ENCODE measurements around the gene GBA2.

GBA2 gene

DNA sequence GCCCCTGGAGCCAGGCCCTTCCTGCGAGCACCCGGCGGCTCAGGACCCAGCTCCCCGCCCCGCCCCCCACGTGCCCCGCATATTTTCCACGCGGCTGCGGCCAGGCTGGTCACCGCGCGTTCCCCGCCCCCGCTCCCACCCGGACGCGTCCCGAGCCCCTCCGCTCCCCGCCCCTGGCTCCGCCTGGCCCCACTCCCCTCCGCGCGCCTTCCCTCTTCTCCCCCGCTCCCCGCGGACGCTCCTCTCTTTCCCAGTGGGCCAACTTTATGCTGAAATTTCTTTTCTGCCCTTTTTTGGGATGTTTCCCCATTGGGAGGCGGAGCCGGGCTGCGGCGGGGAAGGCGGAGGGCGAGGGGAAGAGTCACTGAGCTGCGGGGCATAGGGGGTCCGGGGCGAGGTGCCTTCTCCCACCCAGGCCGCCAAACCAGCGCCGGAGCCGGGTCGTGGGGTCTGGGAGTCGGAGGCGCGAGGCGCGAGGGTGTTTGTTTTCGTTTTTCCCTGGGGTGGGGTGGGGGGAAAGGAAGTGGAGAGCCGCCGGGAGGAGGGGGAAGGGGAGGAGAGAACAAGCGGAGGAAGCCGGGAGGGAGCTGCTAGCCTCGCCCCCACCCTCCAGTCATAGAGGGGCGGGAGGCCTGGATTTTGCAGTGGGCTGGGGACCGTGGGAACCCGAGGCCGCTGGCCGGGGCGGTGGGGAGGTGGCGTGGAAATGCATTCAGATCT, 58.3 kb downstream of the GBA2 start:
- peak in 10 of 14 donors; percentile 21 to 67 (median 40) for DNase-seq

DNA sequence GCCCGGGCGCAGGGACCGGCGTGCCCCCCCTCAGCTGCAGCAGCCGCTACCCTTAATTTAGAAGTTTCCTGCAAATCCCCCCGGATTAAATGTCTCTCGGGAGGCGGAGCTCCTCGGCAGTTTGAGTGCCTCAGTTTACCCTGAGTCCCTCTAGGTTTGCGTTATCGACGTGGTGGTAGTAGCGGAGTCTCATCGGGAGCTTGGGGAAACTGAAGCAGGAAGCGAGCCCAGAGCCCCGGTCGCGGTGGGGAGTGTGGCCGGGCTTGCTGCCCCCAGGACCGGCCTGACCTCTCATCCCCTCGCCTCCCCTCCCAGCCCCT, 58.8 kb downstream of the GBA2 start:
- DNase-seq: peak in 1 of 14 donors; percentile 37

DNA sequence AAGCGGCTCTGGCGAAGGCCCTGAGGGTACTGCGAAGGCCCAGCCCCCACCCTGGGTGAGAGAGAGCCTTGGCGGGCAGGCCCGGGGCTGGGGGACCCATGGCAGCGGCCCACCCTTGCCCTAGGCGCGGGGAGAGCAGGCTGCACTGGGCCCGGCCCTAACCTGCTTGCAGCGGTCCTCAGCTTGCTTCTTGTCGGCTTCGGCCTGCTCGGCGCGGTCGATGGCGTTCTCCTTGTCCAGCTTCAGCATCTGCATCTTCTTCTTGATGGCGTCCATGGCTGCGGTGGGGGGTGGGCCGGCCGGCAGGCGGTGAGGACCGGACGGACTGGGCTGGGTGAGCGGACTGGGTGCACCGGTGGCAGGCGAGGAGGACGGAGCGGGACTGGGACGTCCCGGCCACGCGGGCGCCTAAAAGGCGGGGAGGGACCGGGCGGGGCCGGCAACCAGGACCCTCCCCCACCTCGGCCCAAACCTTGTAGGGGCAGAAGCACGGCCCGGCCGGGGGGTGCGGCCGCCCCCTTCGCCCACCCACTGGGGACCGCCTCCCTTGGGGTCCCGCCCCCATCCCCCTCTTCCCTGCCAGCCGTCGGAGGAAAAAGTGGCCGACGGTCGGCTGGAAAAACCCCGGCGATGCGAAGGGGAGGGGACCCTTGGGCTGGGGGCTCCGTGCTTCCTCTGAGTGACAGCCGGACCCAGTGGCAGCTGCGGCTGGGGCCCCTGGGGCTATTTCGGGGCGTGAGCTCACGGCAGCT, 59.3 kb downstream of the GBA2 start, which contains the start of gene TPM2:
TPM2 (minus strand) TSS at position 384 of the 752 bp plus-strand sequence; CDS start at position 276, 108 bp downstream.
- DNase-seq: no peak

DNA sequence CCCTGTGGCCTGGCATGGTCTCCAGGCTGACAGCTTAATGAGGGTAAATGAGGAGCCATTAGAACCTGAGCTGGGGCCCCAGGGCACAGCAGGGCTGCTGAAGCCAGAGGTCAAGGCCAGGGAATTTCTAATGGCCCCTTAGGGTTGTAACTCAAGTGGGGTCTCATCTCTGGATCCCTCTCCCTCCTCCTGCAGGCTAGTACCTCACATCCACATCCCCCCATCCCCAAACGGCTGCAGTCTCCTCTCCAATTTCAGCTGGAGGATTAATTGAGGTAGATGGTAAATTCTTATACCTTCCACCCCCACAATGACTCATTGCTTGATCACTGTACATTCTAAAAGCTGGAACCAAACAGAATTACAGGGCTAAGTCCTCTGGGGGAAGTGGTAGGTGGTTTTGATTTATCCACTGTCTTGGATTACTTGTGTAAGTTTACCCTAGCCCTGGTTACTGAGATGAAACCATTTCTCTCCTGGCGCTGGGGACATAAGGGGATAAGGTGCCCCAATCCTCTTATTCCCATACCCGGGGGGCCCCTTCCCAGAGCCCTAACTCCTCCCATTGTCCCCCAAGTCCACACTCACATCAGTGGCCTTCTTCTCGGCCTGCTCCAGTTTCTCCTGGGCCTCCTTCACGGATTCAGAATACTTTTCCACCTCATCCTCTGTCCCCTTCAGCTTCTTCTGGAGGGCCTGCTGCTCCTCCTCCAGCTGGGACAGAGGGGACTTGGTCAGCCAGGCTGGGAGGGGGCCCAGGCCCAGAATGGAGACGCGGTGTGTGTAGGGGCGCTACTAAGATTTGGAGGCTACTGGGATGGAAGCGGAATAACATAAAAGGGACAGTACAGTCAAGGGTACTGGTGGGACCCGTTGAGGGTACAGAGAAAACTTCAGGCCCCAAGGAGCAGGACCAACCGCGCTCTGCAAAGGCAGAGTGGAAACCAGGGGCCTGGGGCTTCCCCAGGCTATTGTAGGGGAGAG, 60.2 kb downstream of the GBA2 start:
- DNase-seq: no peak

DNA sequence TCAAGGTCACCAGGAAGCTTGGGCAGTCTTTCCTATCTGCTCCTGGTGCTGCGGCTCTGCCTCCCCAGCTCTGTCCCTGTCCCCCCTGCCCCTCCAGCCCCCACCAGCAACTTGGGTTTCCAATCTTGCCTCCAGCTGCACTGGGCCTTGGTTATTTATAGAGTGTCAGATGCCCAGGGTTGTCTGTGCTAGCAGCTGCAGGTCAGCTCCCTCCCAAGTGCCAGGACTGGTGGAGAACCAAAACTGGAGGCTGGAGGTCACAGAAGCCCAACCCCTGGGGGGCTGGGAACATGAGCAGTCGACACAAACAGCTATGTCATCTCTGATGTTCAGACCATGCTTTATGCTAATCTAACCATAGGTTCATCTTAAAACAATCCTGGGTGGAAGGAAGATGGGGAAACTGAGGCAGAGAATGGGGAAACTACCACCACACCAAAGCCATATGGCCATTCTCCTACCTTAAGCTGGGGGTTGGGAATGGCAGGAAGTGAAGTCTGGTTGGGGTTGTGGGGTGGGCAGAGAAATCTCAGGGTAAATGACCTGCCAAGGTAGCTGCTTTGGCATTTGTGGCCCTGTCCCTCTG, 61.0 kb downstream of the GBA2 start:
- no peak for DNase-seq

DNA sequence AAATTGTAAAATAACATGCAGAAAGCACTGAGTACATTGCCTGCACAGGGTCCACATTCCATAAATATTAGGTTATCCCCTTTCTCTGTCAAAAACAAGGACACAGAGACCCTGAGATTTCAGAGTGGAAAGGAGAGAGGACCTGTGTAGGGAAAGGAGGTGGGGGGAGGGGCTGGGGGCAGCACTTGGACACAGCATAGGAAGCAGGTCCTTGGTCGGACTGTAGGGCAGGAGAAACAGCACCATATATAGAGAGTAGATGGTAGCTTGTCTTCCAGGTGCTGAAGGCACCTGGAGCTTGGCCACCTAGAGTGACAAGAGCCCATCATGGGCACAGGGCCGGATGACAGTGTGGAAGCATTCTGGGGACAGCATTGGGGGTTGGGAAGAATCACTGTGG, 61.7 kb downstream of the GBA2 start:
- DNase-seq: no peak
